Activated T-helper 17 cell treated with anti-CD3 and anti-CD28 coated beads, Interleukin-2, amount 50 U/mL, for 72 hours (primary cell): ENCODE measurements around the gene PFKFB2. TPM values are rescaled to one million over a fixed set of nuclear protein-coding genes. Genes with fewer than 3 reads are reported as not detected.

Experiments
- ATAC-seq: fragments of 150-1000 bp; cut with Tn5 transposase; replicated peaks from 2 replicates; pipeline ENCODE4 v1.10.0; 2021; ENCODE audit warnings: mild to moderate bottlenecking, moderate library complexity
- H3K27ac Mint-ChIP-seq: one replicate; pipeline ENCODE4 v1.8.0; 2022; ENCODE audit warnings: mixed read lengths
- H3K27me3 Mint-ChIP-seq: one replicate; pipeline ENCODE4 v1.8.0; 2022; ENCODE audit warnings: mixed read lengths
- H3K36me3 Mint-ChIP-seq: one replicate; pipeline ENCODE4 v1.8.0; 2022; ENCODE audit warnings: low read depth, mild to moderate bottlenecking, mixed read lengths
- H3K4me1 Mint-ChIP-seq: one replicate; pipeline ENCODE4 v1.8.0; 2022; ENCODE audit warnings: mixed read lengths
- H3K4me3 Mint-ChIP-seq: one replicate; pipeline ENCODE4 v1.8.0; 2022; ENCODE audit warnings: mild to moderate bottlenecking, mixed read lengths
- H3K9me3 Mint-ChIP-seq: one replicate; pipeline ENCODE4 v1.8.0; 2022; ENCODE audit warnings: mixed read lengths
- total RNA-seq, 2 donors: library from RNA; stranded (reverse); gene quantifications; one replicate each; pipeline ENCODE4 v1.2.3, GENCODE V29; 2022

PFKFB2 gene
- total RNA-seq, 2 donors from 2014 or later: 0.85 to 1.3 TPM

GRCh38 chr1:207097871-207098324, 44.8 kb downstream of the PFKFB2 start:
- H3K4me1 Mint-ChIP-seq: peaks cover 4% of the 10 kb centered on the region
- H3K36me3 Mint-ChIP-seq: no peaks in the 10 kb centered on the region
- H3K27ac Mint-ChIP-seq: peak overlapping the region; percentile 36
- H3K9me3 Mint-ChIP-seq: no peaks in the 10 kb centered on the region
- H3K4me3 Mint-ChIP-seq: peak overlapping the region; percentile 31
- peaks cover 28% of the 10 kb centered on the region for H3K27me3 Mint-ChIP-seq
- ATAC-seq: peak; percentile 99

- Mint-ChIP-seq H3K27ac (no peak overlapping the region), H3K27me3 (peaks cover 23% of the 10 kb centered on the region), H3K9me3 (no peaks in the 10 kb centered on the region), H3K4me3 (no peak overlapping the region), H3K36me3 (no peaks in the 10 kb centered on the region), H3K4me1 (peaks cover 4% of the 10 kb centered on the region)
- ATAC-seq: no peak
These were observed 48.6 kb downstream of the PFKFB2 start for GRCh38 chr1:207101720-207102119.

GRCh38 chr1:207102146-207102545, 49.1 kb downstream of the PFKFB2 start:
- Mint-ChIP-seq H3K27ac (no peak overlapping the region), H3K27me3 (peaks cover 27% of the 10 kb centered on the region)

GRCh38 chr1:207102659-207103058, 49.6 kb downstream of the PFKFB2 start:
- Mint-ChIP-seq H3K36me3 (no peaks in the 10 kb centered on the region), H3K27ac (no peak overlapping the region), H3K4me3 (no peak overlapping the region), H3K4me1 (peaks cover 1% of the 10 kb centered on the region), H3K27me3 (peaks cover 27% of the 10 kb centered on the region), H3K9me3 (no peaks in the 10 kb centered on the region)
- ATAC-seq: no peak

More at GRCh38 chr1:207102146-207102545, 49.1 kb downstream of the PFKFB2 start:
- Mint-ChIP-seq H3K36me3 (no peaks in the 10 kb centered on the region), H3K4me1 (peaks cover 4% of the 10 kb centered on the region), H3K4me3 (no peak overlapping the region), H3K9me3 (no peaks in the 10 kb centered on the region)
- no peak for ATAC-seq

- Mint-ChIP-seq H3K27ac (no peak within 1 kb of the TSS), H3K9me3 (no peaks in the 10 kb centered on the region), H3K36me3 (no peaks in the 10 kb centered on the region), H3K27me3 (peaks cover 27% of the 10 kb centered on the region), H3K4me3 (no peak within 1 kb of the TSS), H3K4me1 (no peaks in the 10 kb centered on the region)
- no peak for ATAC-seq
These were observed 50.9 kb downstream of the PFKFB2 start, which contains the start of gene C4BPA for GRCh38 chr1:207103892-207104373. Gene C4BPA, plus strand, starts transcription at chr1:207104233. Its CDS starts 8,793 bp downstream, at chr1:207113026.

GRCh38 chr1:207109004-207109403, 55.9 kb downstream of the PFKFB2 start:
- Mint-ChIP-seq H3K27ac (no peak overlapping the region), H3K36me3 (no peaks in the 10 kb centered on the region), H3K9me3 (no peaks in the 10 kb centered on the region), H3K4me1 (no peaks in the 10 kb centered on the region), H3K4me3 (no peak overlapping the region), H3K27me3 (peaks cover 21% of the 10 kb centered on the region)
- ATAC-seq: no peak

- Mint-ChIP-seq H3K27ac (no peak overlapping the region), H3K27me3 (peaks cover 15% of the 10 kb centered on the region), H3K9me3 (no peaks in the 10 kb centered on the region), H3K4me1 (no peaks in the 10 kb centered on the region), H3K36me3 (no peaks in the 10 kb centered on the region), H3K4me3 (no peak overlapping the region)
- no peak for ATAC-seq
These were observed 59.7 kb downstream of the PFKFB2 start for GRCh38 chr1:207112616-207113296.

GRCh38 chr1:207115269-207115668, 62.2 kb downstream of the PFKFB2 start:
- Mint-ChIP-seq H3K36me3 (no peaks in the 10 kb centered on the region), H3K9me3 (no peaks in the 10 kb centered on the region), H3K4me1 (no peaks in the 10 kb centered on the region), H3K27me3 (peaks cover 17% of the 10 kb centered on the region), H3K4me3 (no peak overlapping the region), H3K27ac (no peak overlapping the region)
- no peak for ATAC-seq

GRCh38 chr1:207124389-207124788, 71.3 kb downstream of the PFKFB2 start:
- H3K27me3 Mint-ChIP-seq: peaks cover 16% of the 10 kb centered on the region
- no peaks in the 10 kb centered on the region for H3K4me1 Mint-ChIP-seq
- no peak overlapping the region for H3K4me3 Mint-ChIP-seq
- peaks cover 14% of the 10 kb centered on the region for H3K9me3 Mint-ChIP-seq
- no peak overlapping the region for H3K27ac Mint-ChIP-seq
- ATAC-seq: no peak
- H3K36me3 Mint-ChIP-seq: no peaks in the 10 kb centered on the region

GRCh38 chr1:207128336-207128921, 75.4 kb downstream of the PFKFB2 start:
- H3K36me3 Mint-ChIP-seq: no peaks in the 10 kb centered on the region
- H3K27me3 Mint-ChIP-seq: peaks cover 8% of the 10 kb centered on the region
- H3K27ac Mint-ChIP-seq: no peak overlapping the region
- peaks cover 25% of the 10 kb centered on the region for H3K9me3 Mint-ChIP-seq
- no peaks in the 10 kb centered on the region for H3K4me1 Mint-ChIP-seq
- no peak for ATAC-seq
- no peak overlapping the region for H3K4me3 Mint-ChIP-seq

GRCh38 chr1:207129053-207129452, 76.0 kb downstream of the PFKFB2 start:
- Mint-ChIP-seq H3K36me3 (no peaks in the 10 kb centered on the region), H3K4me1 (no peaks in the 10 kb centered on the region), H3K4me3 (no peak overlapping the region), H3K27me3 (peaks cover 5% of the 10 kb centered on the region), H3K9me3 (peaks cover 25% of the 10 kb centered on the region), H3K27ac (no peak overlapping the region)
- ATAC-seq: no peak

Other genes starting within 250 kb of the PFKFB2 start
- gene IL20, start 187.7 kb upstream of the PFKFB2 start, total RNA-seq: not detected
- gene IL24, start 155.8 kb upstream of the PFKFB2 start, total RNA-seq: 1 to 10 TPM in 1 of 2 donors, under 1 TPM in 1; 0.15 to 4.6 TPM
- gene FCMR, start 131.3 kb upstream of the PFKFB2 start, total RNA-seq: 10 to 100 TPM; 22.7 to 74.0 TPM
- under 1 TPM in 1 of 2 donors, not detected in 1; 0.34 TPM for gene PIGR, start 106.8 kb upstream of the PFKFB2 start, total RNA-seq
- not detected for gene FCAMR, start 82.8 kb upstream of the PFKFB2 start, total RNA-seq
- gene C1orf116, start 20.5 kb upstream of the PFKFB2 start, total RNA-seq: not detected
- gene YOD1, start 2.1 kb upstream of the PFKFB2 start, total RNA-seq: 1 to 10 TPM; 6.7 to 7.1 TPM
- gene C4BPB, start 35.6 kb downstream of the PFKFB2 start, total RNA-seq: 1 to 10 TPM in 1 of 2 donors, under 1 TPM in 1; 0.58 to 2.1 TPM
- gene C4BPA, start 51.0 kb downstream of the PFKFB2 start, total RNA-seq: not detected